SK-N-MC (cell line): Measurements from ENCODE around the gene NRROS.

Source experiments
- DNase-seq: peaks from one replicate; pipeline ENCODE4 v3.0.0-alpha.2; 2011; ENCODE audit warnings: low read depth, low spot score
- H3K27ac ChIP-seq: fragments of 200-600 bp; sonication (generic); 2 replicates; pipeline ENCODE4 v1.5.1; 2016; ENCODE audit warnings: mixed run types
- H3K36me3 ChIP-seq: fragments of 200-600 bp; sonication (generic); 2 replicates; pipeline ENCODE4 v1.6.1; 2017; ENCODE audit warnings: antibody characterized with exemption, low read length, mixed read lengths; ENCODE audit not compliant: insufficient read depth
- H3K4me3 ChIP-seq: fragments of 200-600 bp; sonication (generic); 2 replicates; pipeline ENCODE4 v1.5.1; 2016
- H3K9ac ChIP-seq: fragments of 200-600 bp; sonication (generic); 2 replicates; pipeline ENCODE4 v1.8.0; 2017; ENCODE audit warnings: mixed run types, mixed read lengths; ENCODE audit not compliant: insufficient read length
- H3K9me3 ChIP-seq: fragments of 200-600 bp; sonication (generic); 2 replicates; pipeline ENCODE4 v1.6.1; 2017; ENCODE audit warnings: low read depth, mild to moderate bottlenecking, antibody characterized with exemption, low read length, moderate library complexity, mixed read lengths
- EZH2 ChIP-seq: fragments of 200-600 bp; sonication (generic); IDR thresholded peaks from one replicate; pipeline ENCODE4 v1.6.1; 2017; ENCODE audit warnings: antibody characterized with exemption
- FOXP2 ChIP-seq: optimal IDR thresholded peaks from 2 replicates; pipeline ENCODE3; 2011; ENCODE audit warnings: mild to moderate bottlenecking, moderate library complexity; ENCODE audit not compliant: insufficient read depth; ENCODE audit errors: extremely low read length, control extremely low read depth
- POLR2AphosphoS5 ChIP-seq: IDR thresholded peaks from 2 replicates; pipeline ENCODE4 v1.6.1; 2012; ENCODE audit warnings: mild to moderate bottlenecking, low read depth, low read length, borderline replicate concordance

Gene NRROS

DNA sequence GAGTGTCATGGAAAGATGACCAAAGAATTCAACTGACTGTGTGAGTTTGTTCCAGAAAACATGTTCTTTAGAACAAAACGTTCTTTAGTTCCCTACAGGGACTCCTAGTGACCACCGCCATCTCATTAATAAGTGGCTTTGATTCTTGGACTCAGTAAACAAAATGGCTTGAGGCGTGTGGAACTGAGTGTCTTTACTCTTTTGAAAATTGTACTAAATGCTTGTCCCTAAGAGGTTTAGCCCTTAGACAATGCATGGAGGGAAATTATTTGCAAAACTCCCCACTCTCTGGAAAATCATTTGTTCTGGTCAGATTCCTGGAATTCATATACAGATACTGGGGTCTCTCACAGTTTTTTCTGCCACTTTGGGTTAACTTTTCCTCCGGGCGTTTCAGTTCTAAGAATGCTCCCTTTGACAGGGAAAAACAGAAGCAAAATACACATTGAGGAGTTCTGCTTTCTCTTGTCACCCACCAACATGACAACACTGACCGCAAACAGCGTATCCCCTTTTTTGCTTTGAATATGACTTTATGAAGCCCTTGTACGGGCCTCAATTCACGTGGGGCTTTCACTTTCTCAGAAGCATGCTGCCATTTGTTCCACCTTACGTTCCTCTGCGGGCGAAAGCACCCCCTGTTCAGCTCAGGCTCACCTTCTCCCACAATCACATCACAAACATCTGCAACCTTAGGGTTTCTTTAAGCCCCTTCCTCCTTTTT lies 15.3 kb upstream of the NRROS start:
- Histone ChIP-seq H3K27ac (no peak overlapping the region), H3K9ac (no peak overlapping the region), H3K9me3 (no peaks in the 10 kb centered on the region), H3K36me3 (no peaks in the 10 kb centered on the region), H3K4me3 (no peak overlapping the region)
- no peak for DNase-seq
- TF ChIP-seq EZH2: no peak
- no peak for TF ChIP-seq FOXP2
- TF ChIP-seq POLR2AphosphoS5: no peak

DNA sequence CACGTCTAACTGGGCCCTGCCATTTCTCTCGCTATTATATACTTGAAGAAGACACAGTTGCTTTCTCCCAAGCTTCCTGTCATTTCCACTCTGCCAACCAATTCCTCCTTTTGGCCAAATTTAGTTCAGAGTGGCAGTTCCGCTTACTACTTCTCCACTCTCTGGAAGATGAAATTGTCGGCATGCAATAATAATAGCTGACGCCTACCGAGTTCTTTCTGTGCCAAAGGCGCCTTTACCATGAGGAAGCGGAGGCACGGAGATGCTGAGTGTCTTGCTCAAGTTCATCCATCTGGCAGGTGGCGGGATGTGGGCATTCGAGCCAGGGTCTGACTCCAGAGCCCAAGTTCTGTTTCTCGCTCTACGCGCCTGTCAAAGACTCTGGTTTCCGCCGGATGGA lies 14.6 kb upstream of the NRROS start:
- no peak overlapping the region for H3K4me3 ChIP-seq

DNA sequence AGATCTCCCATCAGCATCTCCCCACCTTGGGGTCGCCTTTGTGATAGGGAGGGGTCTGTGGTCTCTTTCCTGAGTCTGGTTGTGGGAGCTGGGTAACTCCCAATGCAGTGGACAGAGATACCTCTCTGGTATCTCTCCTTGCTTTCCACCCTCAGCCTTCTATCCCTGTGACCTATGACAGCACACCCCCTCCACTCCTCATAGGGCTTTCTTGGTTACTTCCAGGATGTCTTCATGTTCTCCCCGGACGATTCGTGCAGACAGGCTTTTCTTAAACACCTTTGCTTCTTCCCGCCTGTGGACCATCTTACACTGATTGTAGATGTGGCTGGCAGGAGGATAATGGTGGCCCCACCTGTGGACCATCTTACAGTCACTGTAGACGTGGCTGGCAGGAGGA lies 14.2 kb upstream of the NRROS start:
- no peak overlapping the region for H3K4me3 ChIP-seq
- no peak overlapping the region for H3K27ac ChIP-seq
- TF ChIP-seq EZH2: no peak
- no peak for TF ChIP-seq FOXP2
- TF ChIP-seq POLR2AphosphoS5: no peak
- no peak for DNase-seq
- no peaks in the 10 kb centered on the region for H3K36me3 ChIP-seq
- no peak overlapping the region for H3K9ac ChIP-seq
- no peaks in the 10 kb centered on the region for H3K9me3 ChIP-seq

More for the DNA sequence above, 14.6 kb upstream of the NRROS start:
- no peak for TF ChIP-seq FOXP2
- TF ChIP-seq EZH2: no peak
- no peak for TF ChIP-seq POLR2AphosphoS5
- Histone ChIP-seq H3K9ac (no peak overlapping the region), H3K27ac (no peak overlapping the region), H3K36me3 (no peaks in the 10 kb centered on the region), H3K9me3 (no peaks in the 10 kb centered on the region)
- DNase-seq: no peak

DNA sequence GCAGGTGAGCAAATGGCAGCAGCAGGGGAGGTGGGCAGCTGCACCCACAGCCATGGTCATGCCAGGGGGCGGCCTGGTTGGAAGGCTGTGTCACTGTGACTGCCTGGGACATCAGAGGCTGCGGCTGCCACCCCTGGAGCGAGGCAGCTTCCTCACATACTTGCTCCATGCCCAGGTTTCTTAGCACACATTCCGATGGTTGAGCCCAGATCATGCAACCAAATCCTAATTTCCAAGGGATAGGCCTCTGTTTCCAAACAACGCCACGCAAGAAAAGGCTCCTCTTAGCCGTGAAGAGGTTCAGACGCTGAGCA lies 11.6 kb upstream of the NRROS start:
- Histone ChIP-seq H3K9me3 (no peaks in the 10 kb centered on the region), H3K9ac (no peak overlapping the region), H3K36me3 (no peaks in the 10 kb centered on the region), H3K4me3 (no peak overlapping the region), H3K27ac (no peak overlapping the region)
- no peak for TF ChIP-seq FOXP2
- no peak for TF ChIP-seq EZH2
- TF ChIP-seq POLR2AphosphoS5: no peak
- no peak for DNase-seq

DNA sequence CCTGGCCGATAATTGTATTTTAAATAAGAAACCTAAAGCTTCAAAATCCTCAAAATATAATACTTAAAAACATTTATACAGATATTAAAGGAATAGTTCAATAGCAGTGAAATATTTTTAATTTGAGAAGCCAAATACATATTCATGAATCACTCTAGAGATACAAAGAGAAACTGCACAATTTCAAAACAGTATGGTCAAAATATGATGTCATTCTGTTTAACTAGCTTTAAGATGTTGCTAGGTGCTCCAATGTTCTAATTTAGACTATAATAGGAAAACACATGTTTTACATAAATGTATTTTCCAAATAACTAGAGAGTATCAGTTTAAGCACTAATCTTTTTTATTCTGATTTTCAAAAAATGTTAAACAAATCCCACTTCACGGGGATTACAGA lies 10.3 kb upstream of the NRROS start:
- H3K9me3 ChIP-seq: no peaks in the 10 kb centered on the region
- no peak overlapping the region for H3K9ac ChIP-seq
- H3K27ac ChIP-seq: no peak overlapping the region
- no peak for DNase-seq
- no peak for TF ChIP-seq POLR2AphosphoS5
- H3K36me3 ChIP-seq: no peaks in the 10 kb centered on the region
- H3K4me3 ChIP-seq: no peak overlapping the region

DNA sequence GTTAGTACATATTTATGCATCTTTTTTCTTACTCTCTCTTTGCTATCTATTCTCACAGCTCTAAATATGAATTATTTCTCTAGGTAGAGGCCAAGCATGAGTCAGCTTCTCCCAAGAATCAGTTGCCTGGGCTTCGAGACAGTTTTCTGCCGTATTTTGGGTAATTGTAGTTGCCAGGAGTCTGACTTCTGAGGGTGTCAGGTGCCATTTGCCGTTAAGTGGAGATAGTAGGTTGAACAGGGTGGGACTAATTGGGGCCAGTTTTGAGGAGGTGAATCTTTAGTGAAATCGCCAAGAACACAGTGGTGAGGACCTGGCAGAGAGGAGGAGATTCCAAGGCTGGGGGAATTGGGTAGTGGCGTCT lies 7.8 kb upstream of the NRROS start:
- peak overlapping the region; percentile 81 for H3K4me3 ChIP-seq
- no peak for TF ChIP-seq EZH2
- TF ChIP-seq POLR2AphosphoS5: no peak
- TF ChIP-seq FOXP2: no peak
- H3K9me3 ChIP-seq: no peaks in the 10 kb centered on the region
- peak overlapping the region; percentile 94 for H3K27ac ChIP-seq
- no peaks in the 10 kb centered on the region for H3K36me3 ChIP-seq
- no peak for DNase-seq
- peak overlapping the region; percentile 84 for H3K9ac ChIP-seq

DNA sequence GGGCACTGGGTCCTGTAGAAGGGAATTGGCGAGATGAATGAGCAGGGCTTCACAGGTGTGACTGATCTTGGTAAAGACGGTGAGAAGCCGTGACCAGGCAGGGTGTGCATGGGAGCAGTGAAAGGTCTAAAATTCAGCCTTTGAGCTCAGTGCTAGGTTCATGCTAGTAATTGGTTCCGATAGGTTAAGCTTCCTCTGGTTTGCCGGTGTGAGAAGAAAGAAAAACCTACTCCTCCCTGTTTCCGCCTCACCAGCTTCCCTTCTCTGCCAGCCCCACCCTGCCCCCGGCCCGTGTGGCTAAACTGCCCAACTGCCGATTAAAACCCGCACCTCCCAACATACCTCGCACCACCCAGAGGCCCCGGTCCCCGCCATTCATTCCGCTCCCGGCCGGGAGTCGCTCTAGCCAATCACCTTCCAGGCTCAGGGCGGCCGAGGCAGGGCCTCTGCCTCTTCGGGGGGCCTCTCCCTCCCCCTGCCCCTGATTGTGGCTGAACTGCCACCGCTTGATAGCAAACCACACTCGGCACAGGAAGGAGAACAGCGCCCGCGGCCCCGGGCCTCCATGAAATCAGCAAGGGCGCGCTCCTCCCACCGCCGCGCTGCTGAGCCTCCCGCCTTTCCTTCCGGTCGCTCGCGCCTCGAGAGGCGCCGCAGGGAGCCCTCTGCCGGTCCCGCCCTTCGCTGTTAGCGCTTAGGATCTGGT lies 7.3 kb upstream of the NRROS start:
- DNase-seq: peak; percentile 73
- no peak for TF ChIP-seq EZH2
- TF ChIP-seq FOXP2: no peak
- TF ChIP-seq POLR2AphosphoS5: peak; percentile 81
- Histone ChIP-seq H3K36me3 (no peaks in the 10 kb centered on the region), H3K4me3 (peak overlapping the region; percentile 81), H3K27ac (peak overlapping the region; percentile 94), H3K9ac (peak overlapping the region; percentile 84), H3K9me3 (no peaks in the 10 kb centered on the region)

DNA sequence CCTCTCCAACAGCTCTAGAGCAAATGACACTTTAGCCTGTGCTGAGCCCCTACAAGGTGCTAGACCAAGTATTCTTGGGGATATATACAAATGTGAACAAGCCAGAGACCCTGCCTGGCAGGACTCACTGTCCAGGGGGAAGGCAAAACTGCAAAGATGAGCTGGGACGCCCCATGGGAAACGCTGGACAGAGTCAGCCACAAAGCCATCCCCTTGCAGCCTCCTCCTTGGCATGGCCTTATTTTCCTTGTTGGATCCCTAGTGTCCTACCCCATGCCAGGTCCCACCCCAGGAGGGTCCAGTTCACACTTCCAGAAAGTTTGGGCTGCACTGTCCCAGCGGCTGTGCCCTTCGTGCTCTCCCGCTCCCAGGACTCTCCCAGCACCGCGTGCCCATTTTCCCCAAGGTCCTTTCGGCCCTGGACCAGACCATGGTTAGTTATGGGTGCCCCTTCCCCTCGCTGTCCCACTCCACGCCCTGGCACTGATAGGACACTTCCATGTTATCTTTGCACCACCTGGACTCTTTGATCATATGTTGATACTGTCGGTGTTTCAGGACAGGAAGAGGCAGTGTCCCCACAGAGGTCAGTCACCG lies 5.8 kb upstream of the NRROS start:
- Histone ChIP-seq H3K9ac (no peak overlapping the region), H3K4me3 (no peak overlapping the region; the same call in 1 of the 2 replicates), H3K36me3 (no peaks in the 10 kb centered on the region), H3K9me3 (no peaks in the 10 kb centered on the region), H3K27ac (no peak overlapping the region; the same call in 1 of the 2 replicates)
- DNase-seq: no peak
- no peak for TF ChIP-seq EZH2
- no peak for TF ChIP-seq FOXP2
- no peak for TF ChIP-seq POLR2AphosphoS5

DNA sequence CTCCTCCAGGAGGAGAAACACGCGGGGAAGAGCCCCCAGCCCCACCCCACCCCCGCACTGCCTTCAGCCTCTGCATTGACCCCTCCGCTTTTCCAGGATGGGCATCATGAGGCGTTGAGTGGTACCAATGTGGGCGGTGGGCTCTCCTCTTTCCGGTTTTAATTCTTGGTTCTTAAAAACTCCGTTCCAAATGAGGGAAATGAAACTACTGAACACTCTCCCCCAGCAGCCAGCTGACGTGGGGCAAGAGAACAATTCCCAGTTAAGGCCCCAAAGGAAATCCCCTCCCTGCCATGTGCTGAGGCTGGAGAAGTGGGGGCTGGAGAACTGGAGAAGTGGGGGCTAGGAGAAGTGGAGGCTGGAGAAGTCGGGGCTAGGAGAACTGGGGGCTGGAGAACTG lies 5.3 kb upstream of the NRROS start:
- no peak overlapping the region for H3K27ac ChIP-seq

More for the DNA sequence above, 5.3 kb upstream of the NRROS start:
- Histone ChIP-seq H3K9me3 (no peaks in the 10 kb centered on the region), H3K36me3 (no peaks in the 10 kb centered on the region), H3K9ac (no peak overlapping the region), H3K4me3 (no peak overlapping the region)
- no peak for TF ChIP-seq FOXP2
- TF ChIP-seq EZH2: no peak
- no peak for TF ChIP-seq POLR2AphosphoS5
- no peak for DNase-seq
